CD14-positive monocyte (primary cell): Measurements from ENCODE around the gene ACTL8. TPM values are rescaled to one million over a fixed set of nuclear protein-coding genes. Genes with fewer than 3 reads are reported as not detected.

Experiments
- DNase-seq, 3 donors: peaks; one replicate each; pipeline ENCODE4 v3.0.0-alpha.2; 2011 to 2022
- H2AFZ ChIP-seq: 2 replicates; pipeline ENCODE4 v1.6.0; 2012; ENCODE audit warnings: mild to moderate bottlenecking, low read depth, low read length, inconsistent platforms; ENCODE audit not compliant: insufficient read depth, poor library complexity, severe bottlenecking
- H3K27ac ChIP-seq, 2 donors: 1 replicate in 1 of 2; 2 replicates in 1 of 2; pipeline ENCODE4 v1.5.1; 2012 to 2013; ENCODE audit warnings: low read length in 2 of 2, control low read depth in 1 of 2, inconsistent platforms in 1 of 2, low read depth in 1 of 2, mild to moderate bottlenecking in 1 of 2
- H3K27me3 ChIP-seq, 2 donors: one replicate each; pipeline versions ENCODE4 v1.6.0 to v1.6.1; 2011 to 2013; ENCODE audit warnings: low read length in 2 of 2; ENCODE audit not compliant: control insufficient read depth in 2 of 2, insufficient read depth in 2 of 2
- H3K36me3 ChIP-seq, 2 donors: replicated peaks in 1 of 2; 1 replicate in 1 of 2; 2 replicates in 1 of 2; pipeline versions ENCODE4 v1.5.1 to v1.6.1; 2012 to 2013; ENCODE audit warnings: low read length in 2 of 2, control low read depth in 1 of 2, inconsistent platforms in 1 of 2, mild to moderate bottlenecking in 1 of 2; ENCODE audit not compliant: insufficient read depth in 2 of 2, control insufficient read depth in 1 of 2
- H3K4me1 ChIP-seq, 2 donors: 1 replicate in 1 of 2; 2 replicates in 1 of 2; pipeline versions ENCODE4 v1.5.1 to v1.6.1; 2012 to 2013; ENCODE audit warnings: low read length in 2 of 2, control low read depth in 1 of 2, inconsistent platforms in 1 of 2, mild to moderate bottlenecking in 1 of 2, moderate library complexity in 1 of 2; ENCODE audit not compliant: insufficient read depth in 2 of 2, control insufficient read depth in 1 of 2
- H3K4me2 ChIP-seq: replicated peaks from 2 replicates; pipeline ENCODE3; 2012; ENCODE audit warnings: low read length, moderate library complexity, mild to moderate bottlenecking; ENCODE audit not compliant: poor library complexity, severe bottlenecking; ENCODE audit errors: extremely low read depth
- H3K4me3 ChIP-seq, 3 experiments: fragments of 200-600 bp in 1 of 3; sonication (generic) in 1 of 3; replicated peaks in 1 of 3; 1 replicate in 2 of 3; 2 replicates in 1 of 3; pipeline ENCODE4 v1.5.1; 2011 to 2013; ENCODE audit warnings: low read length in 3 of 3, mild to moderate bottlenecking in 3 of 3, control low read depth in 2 of 3, low read depth in 2 of 3, inconsistent platforms in 1 of 3, moderate library complexity in 1 of 3
- H3K79me2 ChIP-seq: 2 replicates; pipeline ENCODE4 v1.6.0; 2012; ENCODE audit warnings: mild to moderate bottlenecking, control low read depth, inconsistent platforms, low read length, moderate library complexity; ENCODE audit not compliant: insufficient read depth
- H3K9ac ChIP-seq: 2 replicates; pipeline ENCODE4 v1.6.0; 2017; ENCODE audit warnings: low read length, mild to moderate bottlenecking; ENCODE audit not compliant: insufficient read depth, poor library complexity, severe bottlenecking
- H3K9me3 ChIP-seq, 2 donors: replicated peaks in 1 of 2; 1 replicate in 1 of 2; 2 replicates in 1 of 2; pipeline versions ENCODE4 v1.5.1 to v1.6.1; 2012 to 2013; ENCODE audit warnings: low read length in 2 of 2, control low read depth in 1 of 2; ENCODE audit not compliant: control insufficient read depth in 1 of 2, insufficient read depth in 1 of 2
- H4K20me1 ChIP-seq: 2 replicates; pipeline ENCODE4 v1.6.0; 2012; ENCODE audit warnings: mild to moderate bottlenecking, low read length, control low read depth, moderate library complexity; ENCODE audit not compliant: insufficient read depth
- H3K27ac Mint-ChIP-seq, 7 donors: one replicate each; pipeline ENCODE4 v1.8.0; 2020; ENCODE audit warnings: mild to moderate bottlenecking in 7 of 7, mixed read lengths in 7 of 7, moderate library complexity in 6 of 7, inconsistent platforms in 2 of 7
- H3K27me3 Mint-ChIP-seq, 3 donors: one replicate each; pipeline ENCODE4 v1.8.0; 2021 to 2022; ENCODE audit warnings: low read depth in 3 of 3, mild to moderate bottlenecking in 3 of 3, mixed read lengths in 3 of 3, moderate library complexity in 3 of 3, inconsistent platforms in 1 of 3
- H3K36me3 Mint-ChIP-seq, 2 donors: one replicate each; pipeline ENCODE4 v1.8.0; 2020; ENCODE audit warnings: mixed read lengths in 2 of 2, inconsistent platforms in 1 of 2, mild to moderate bottlenecking in 1 of 2
- H3K4me1 Mint-ChIP-seq: one replicate; pipeline ENCODE4 v1.8.0; 2020; ENCODE audit warnings: mild to moderate bottlenecking, mixed read lengths
- H3K4me3 Mint-ChIP-seq, 2 donors: one replicate each; pipeline ENCODE4 v1.8.0; 2020; ENCODE audit warnings: mild to moderate bottlenecking in 2 of 2, mixed read lengths in 2 of 2, moderate library complexity in 1 of 2
- H3K9me3 Mint-ChIP-seq, 7 donors: one replicate each; pipeline ENCODE4 v1.8.0; 2020 to 2022; ENCODE audit warnings: mixed read lengths in 7 of 7, mild to moderate bottlenecking in 6 of 7, moderate library complexity in 6 of 7, inconsistent platforms in 2 of 7
- WGBS: methylation state at CpG from one replicate; pipeline ENCODE4 v1.1.5; 2013; ENCODE audit warnings: missing lambda C conversion rate; ENCODE audit not compliant: insufficient coverage; 5-methylcytosine and 5-hydroxymethylcytosine counted together
- intact Hi-C, 2 donors: fragments of 100-400 bp; cut with micrococcal nuclease; formaldehyde crosslinking; loops; one replicate each; pipeline versions ENCODE4 v1.15.0 to v1.15.1; 2023
- polyA plus RNA-seq, 3 donors: library from polyadenylated mRNA; depleted of rRNA in 1 of 3; unstranded in 2 of 3; stranded (reverse) in 1 of 3; fragments of 300-500 nt in 2 of 3; fragments of >200 nt in 1 of 3; fragmentation: Illumina TruSeq in 2 of 3; gene quantifications; 1 replicate in 2 of 3; 2 replicates in 1 of 3; pipeline ENCODE4 v1.2.3, GENCODE V29; 2012 to 2021
- TF ChIP-seq, protein P1 (sequence below): fragments of 200-600 bp; IDR thresholded peaks from one replicate; pipeline ENCODE4 v1.8.0; 2022; ENCODE audit warnings: antibody characterized with exemption, mild to moderate bottlenecking

Gene ACTL8
- polyA plus RNA-seq, 3 donors = not detected

DNA sequence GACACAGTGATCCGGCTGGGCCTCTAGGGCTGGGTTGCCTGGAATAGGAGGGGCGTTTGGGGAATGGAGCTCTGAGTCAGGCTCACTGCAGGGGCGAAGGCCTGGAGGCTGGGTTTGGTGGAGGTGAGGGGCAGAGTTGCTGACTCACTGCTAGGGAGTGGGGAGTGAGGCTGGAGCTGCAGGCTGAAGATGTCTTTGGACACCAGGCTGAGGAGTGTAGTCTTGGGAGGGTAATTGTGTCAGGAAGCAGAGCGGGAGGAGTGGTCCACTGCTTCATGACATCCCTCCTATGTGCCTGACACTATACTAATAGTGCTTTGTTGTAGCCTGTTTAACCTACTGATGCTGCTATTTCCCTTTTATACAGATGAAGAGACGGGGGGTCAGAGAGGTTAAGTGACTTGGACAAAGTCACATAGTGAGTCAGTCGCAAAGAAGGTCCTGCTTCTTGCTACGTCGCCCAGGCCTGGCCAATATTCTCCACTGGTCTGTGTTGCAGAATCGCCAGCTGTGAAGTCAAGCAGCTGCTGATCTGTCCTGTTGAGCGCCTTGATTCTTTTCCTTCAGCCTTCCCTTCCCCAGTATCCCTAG lies 13.6 kb downstream of the ACTL8 start:
- no peaks in the 10 kb centered on the region for H3K27me3 ChIP-seq
- H2AFZ ChIP-seq = no peak overlapping the region
- no peak overlapping the region for H3K4me3 Mint-ChIP-seq
- H3K36me3 Mint-ChIP-seq = no peaks in the 10 kb centered on the region
- H3K4me3 ChIP-seq = no peak overlapping the region
- H3K9me3 ChIP-seq = no peaks in the 10 kb centered on the region
- H3K9me3 Mint-ChIP-seq = no peaks in the 10 kb centered on the region
- H3K4me1 ChIP-seq = no peaks in the 10 kb centered on the region
- H3K36me3 ChIP-seq = no peaks in the 10 kb centered on the region
- no peaks in the 10 kb centered on the region for H3K4me1 Mint-ChIP-seq
- intact Hi-C loops = no loop called here
- no peak overlapping the region for H3K9ac ChIP-seq
- no peaks in the 10 kb centered on the region for H3K79me2 ChIP-seq
- H4K20me1 ChIP-seq = no peaks in the 10 kb centered on the region
- 100% methylated on average over 6 of the region's 10 CpGs for WGBS
- H3K27me3 Mint-ChIP-seq = peaks cover 6 to 11% (median 7%) of the 10 kb centered on the region in 3 donors
- TF ChIP-seq, protein P1, sequence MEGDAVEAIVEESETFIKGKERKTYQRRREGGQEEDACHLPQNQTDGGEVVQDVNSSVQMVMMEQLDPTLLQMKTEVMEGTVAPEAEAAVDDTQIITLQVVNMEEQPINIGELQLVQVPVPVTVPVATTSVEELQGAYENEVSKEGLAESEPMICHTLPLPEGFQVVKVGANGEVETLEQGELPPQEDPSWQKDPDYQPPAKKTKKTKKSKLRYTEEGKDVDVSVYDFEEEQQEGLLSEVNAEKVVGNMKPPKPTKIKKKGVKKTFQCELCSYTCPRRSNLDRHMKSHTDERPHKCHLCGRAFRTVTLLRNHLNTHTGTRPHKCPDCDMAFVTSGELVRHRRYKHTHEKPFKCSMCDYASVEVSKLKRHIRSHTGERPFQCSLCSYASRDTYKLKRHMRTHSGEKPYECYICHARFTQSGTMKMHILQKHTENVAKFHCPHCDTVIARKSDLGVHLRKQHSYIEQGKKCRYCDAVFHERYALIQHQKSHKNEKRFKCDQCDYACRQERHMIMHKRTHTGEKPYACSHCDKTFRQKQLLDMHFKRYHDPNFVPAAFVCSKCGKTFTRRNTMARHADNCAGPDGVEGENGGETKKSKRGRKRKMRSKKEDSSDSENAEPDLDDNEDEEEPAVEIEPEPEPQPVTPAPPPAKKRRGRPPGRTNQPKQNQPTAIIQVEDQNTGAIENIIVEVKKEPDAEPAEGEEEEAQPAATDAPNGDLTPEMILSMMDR = no peak
- H3K27ac ChIP-seq = no peak overlapping the region
- no peak for DNase-seq
- no peak overlapping the region for H3K4me2 ChIP-seq
- H3K27ac Mint-ChIP-seq = no peak overlapping the region

DNA sequence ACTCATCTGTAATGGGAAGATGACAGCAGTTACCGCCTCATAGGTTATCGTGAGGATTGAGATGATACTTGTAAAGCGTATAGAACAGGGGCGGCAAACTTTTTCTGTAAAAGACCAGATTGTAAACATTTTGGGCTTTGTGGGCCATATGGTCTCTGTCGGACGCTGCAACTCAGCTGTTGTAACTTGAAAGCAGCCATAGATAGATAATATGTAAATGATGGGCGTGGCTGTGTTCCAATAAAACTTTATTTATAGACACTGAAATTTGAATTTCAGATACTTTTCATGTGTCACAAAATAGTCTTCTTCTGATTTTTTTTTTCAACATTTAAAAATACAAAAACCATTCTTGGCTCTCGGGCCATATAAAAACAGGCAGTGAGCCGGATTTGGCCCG lies 15.8 kb downstream of the ACTL8 start:
- Histone ChIP-seq H3K27ac (no peak overlapping the region), H3K79me2 (no peaks in the 10 kb centered on the region), H3K9ac (no peak overlapping the region), H3K9me3 (no peaks in the 10 kb centered on the region), H4K20me1 (no peaks in the 10 kb centered on the region), H2AFZ (no peak overlapping the region), H3K27me3 (no peaks in the 10 kb centered on the region), H3K4me2 (no peak overlapping the region), H3K4me1 (no peaks in the 10 kb centered on the region), H3K36me3 (no peaks in the 10 kb centered on the region), H3K4me3 (no peak overlapping the region)
- H3K27me3 Mint-ChIP-seq = peaks cover 4 to 13% (median 12%) of the 10 kb centered on the region in 3 donors
- no peak overlapping the region for H3K27ac Mint-ChIP-seq
- no peak overlapping the region for H3K4me3 Mint-ChIP-seq
- intact Hi-C loops = no loop called here
- no peaks in the 10 kb centered on the region for H3K4me1 Mint-ChIP-seq
- TF ChIP-seq, protein P1 = no peak
- no peaks in the 10 kb centered on the region for H3K36me3 Mint-ChIP-seq
- 90% methylated on average over 4 of the region's 10 CpGs for WGBS
- DNase-seq = no peak
- H3K9me3 Mint-ChIP-seq = peaks cover 0 to 4% (median 0%) of the 10 kb centered on the region in 7 donors
